T-helper 22 cell (primary cell): Measurements from ENCODE around the gene DPEP3.

Source experiments
- DNase-seq: peaks from one replicate; pipeline ENCODE4 v3.0.0-alpha.2; 2020; ENCODE audit warnings: low read depth

DPEP3 gene

DNA sequence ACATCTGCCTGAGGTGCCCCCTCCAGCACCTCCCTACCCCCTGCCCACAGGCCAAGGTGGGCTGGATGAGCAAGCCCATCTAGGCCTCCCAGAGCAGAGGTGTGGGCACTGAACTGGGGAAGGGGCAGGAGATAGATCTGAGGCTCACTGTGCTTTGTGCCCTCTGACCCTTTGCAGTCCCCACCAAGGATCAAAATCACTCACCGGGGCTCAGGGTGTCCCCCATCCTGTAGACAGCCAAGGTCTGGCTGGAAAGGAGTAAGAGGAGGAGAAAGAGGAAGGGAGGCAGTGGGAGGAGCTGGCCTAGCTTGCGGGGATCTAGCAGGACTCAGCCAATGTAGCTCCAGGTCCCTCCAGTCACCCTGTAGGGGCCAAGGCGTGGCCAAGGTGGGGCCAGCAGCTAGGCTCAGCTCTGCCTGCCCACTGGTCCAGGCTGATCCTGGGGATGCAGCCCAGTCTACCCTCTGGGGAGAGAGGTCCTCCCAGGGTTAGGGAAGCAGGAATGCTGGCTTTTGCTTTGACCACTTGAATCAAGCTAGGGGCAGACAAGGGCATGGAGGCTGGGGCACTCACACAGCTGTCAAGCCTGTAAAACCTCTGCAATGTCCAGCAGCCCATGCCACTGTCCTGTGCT lies 13.6 kb downstream of the DPEP3 start:
- no peak for DNase-seq

DNA sequence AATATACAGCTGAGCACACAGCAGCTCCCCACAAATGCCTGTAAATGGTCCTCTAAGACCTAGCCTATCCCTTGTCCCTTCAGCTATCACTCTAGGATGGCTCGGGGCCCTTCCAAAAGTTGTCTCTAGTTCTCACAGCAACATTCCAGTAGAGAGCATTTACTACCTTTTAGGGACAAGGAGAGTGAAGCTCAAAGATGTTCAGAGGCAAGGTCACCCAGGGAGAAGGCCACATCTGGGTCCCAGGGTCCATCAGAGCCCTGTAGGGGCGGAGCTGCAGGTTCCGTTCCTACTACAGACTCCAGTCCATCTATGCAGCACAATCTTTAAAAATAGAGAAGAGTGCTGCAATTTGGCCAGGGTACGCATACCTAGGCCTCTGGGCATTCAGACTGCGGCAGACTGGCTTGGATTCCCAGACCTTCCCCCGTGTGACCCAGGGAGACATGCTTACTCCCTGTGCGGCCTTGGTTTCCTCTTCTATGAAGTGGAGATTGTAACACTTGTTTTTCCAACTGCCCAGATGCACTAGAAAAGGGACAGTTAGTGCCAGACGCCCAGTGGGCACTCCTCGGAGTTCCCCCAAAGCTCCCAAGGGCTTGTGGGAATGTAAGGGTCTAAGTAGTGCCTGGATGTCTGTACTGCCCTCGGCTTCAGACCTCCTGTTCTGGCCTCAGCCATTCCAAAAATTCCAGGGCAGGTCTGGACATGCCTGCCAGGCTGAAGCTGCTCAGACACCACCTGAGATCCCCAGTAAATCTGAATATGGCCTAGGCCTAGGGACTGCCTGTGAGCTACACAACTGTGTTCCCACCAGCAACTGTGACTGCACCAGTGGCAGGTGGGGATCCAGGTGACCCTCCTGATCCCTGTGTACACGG lies 14.4 kb downstream of the DPEP3 start:
- DNase-seq: no peak

- no peak for DNase-seq
Observed at GRCh38 chr16:67964477-67965131, 15.7 kb downstream of the DPEP3 start.

- no peak for DNase-seq
Observed at GRCh38 chr16:67963662-67964321, 16.5 kb downstream of the DPEP3 start.

- DNase-seq: no peak
Observed at GRCh38 chr16:67963292-67963661, 17.0 kb downstream of the DPEP3 start.

DNA sequence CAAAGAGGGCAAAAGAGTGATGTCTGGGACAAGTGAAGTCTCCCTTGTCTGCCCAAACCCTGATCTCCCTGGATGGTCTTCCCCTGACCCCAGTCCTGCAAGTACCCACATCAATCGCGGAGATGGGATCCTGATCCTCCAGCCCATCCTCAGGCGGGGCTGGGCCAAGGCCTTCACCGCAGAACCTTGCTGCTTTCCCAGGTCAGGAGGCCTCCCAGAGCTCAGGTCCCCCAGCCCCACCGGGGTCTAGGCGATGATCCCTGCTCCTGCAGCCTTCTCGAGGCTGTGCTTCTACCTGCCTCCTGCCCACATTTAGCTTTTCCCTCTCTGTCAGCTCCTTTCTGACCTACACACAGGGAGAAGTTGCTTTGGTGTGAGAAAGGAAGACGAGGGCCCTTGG lies 18.2 kb downstream of the DPEP3 start:
- DNase-seq: no peak

DNA sequence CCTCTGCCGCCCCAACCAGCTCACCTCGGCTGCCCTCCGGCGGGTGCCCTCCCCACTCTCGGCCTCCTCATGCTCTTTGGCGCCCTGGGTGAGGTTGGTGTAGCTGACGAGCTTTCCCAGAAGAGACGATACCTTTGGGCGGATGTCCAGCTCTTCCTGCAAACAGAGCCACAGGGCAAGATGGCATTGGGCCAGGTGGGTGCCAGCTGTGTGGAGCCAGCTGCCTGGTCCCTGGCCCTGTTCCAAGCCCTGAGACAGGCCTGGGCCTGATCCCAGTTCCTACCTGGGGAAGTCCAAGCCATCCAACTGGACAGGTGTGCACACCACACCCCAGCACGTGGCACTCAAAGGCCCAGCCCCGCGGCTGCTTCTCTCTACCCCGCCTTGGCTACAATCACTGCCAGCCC lies 18.7 kb downstream of the DPEP3 start:
- DNase-seq: no peak

GRCh38 chr16:67959536-67960329 lies 20.6 kb downstream of the DPEP3 start:
- DNase-seq: no peak

DNA sequence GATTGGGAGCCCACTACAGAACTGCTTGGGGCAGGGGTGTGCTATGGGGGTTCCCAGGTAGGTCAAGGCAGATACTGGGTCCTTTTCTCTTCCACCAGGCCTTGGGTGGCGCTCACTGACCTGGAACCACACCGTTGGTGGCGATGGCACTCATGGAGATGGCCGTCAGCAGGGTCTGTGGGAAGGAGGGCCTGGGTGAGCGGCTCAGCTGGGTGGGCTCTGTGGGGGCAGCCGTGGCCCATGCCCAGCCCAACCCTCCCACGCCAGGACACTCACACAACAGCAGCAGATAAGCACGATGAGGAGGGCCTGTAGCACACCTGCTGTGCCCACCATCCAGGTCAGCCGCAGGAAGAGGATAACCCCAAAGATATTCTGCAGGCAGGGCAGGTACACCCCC lies 22.7 kb downstream of the DPEP3 start:
- DNase-seq: no peak

GRCh38 chr16:67954421-67955196 lies 25.7 kb downstream of the DPEP3 start:
- DNase-seq: no peak

DNA sequence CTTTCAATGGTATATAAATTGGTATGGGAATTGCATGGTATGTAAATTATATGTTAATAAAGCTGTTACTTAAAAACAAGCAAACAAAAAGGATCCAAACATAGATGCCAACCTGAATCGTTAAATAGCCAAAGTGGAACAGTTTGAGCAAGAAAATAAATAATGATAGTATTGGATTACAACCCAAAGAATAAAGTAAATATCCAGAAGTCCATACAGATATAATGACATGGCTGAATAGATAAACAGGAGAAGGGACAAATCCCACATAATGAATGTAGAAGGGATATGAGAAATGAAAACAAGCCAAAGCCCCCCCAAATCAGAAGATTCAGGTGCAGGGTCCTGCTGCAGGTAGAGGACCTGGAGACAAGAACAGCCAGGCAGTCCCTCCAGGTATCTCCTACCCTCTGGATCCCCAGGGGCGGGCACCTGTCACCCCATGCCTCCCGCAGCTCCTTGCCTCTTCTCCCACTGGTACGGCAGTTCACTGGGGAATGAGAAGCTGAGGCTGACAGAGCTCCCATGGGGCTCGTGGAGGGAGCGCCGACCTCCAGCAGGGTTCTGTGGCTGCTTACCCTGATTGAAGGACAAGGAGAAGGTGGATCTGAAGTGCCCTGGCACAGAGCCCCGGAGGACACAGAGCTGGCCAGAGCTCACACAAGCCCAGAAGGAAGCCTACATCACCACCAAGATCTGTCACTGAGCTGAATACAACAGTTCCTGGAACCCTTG lies 26.5 kb downstream of the DPEP3 start:
- no peak for DNase-seq

DNA sequence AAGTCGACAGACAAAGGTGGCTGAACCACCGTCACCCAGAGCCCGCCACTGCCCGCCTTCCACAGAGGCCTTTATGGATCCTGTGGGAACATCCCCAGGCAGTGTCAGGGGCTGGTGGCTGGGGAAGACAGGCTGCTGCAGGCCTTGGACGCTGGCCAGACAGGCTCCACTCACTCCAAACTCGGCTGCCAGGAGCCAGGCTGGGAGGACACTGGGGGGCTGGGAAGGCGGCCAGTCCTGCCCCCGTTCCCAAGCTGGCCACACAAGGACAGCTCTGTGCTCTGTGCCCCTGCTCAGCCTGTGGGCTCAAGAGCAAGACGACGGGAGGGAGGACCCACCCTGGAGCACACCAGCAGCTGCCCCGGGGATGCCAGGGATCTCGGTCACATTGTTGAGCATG lies 28.8 kb downstream of the DPEP3 start:
- no peak for DNase-seq

DNA sequence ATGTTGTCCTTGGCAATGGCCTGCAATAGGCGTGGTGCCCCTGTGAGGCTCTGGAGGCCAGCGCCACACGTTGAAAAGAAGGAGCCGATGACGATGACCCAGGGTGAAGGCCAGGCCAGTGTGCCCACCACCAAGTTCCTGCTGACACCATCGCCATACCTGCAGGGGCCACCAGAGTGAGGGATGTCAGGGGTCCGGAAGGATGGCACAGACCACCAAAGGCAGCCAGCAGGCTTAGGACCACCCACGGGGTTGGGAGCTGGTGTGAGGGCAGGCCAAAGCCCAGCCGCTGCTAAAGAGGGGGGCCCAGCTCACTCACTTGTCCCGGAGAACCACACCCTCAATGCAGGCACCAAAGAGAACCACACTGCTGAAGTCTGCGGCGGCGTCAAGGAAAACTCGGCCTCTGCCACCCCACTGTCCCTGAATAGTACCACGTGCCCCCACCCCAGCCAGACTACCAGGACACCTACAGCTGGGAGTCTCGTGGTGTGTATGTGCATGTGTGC lies 29.9 kb downstream of the DPEP3 start:
- no peak for DNase-seq

DNA sequence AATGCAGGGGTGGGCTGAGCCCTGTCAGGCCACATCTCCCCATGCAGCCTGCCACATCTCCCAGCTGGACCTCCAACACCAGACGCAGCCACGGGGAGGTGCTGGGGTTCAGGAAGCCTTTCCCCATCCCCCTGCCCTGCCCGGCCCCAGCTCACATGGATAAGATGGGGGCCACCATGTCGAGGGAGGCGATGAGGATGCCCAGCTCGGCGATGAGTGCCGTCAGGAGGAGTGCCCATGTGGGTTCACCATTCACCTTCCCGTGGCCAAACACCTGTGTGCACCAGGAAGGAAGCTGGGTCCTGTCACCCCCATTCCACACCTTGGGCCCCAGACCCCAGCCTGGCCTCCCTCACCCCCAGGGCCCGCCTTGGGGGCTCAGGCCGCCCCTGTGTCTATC lies 30.7 kb downstream of the DPEP3 start:
- DNase-seq: no peak

DNA sequence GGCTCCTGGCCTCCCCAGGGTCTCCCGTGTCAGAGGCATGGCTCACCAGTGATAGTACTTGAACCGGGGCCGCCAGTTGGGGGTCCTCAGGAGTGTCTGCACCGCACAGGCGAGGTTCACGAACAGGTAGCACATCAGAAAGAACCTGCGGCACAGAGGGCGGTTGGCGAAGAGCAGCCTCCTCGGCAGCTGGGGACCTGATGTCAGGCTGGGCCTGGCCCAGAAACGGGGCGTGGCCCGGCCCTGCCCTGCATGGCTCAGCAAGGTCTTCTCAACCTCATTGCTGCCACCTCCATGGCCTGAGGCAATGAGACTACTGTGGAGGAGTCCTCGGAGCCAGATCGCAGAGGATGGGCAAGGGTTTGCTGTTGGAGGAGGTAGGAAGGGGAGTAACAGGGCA lies 32.3 kb downstream of the DPEP3 start:
- DNase-seq: no peak

DNA sequence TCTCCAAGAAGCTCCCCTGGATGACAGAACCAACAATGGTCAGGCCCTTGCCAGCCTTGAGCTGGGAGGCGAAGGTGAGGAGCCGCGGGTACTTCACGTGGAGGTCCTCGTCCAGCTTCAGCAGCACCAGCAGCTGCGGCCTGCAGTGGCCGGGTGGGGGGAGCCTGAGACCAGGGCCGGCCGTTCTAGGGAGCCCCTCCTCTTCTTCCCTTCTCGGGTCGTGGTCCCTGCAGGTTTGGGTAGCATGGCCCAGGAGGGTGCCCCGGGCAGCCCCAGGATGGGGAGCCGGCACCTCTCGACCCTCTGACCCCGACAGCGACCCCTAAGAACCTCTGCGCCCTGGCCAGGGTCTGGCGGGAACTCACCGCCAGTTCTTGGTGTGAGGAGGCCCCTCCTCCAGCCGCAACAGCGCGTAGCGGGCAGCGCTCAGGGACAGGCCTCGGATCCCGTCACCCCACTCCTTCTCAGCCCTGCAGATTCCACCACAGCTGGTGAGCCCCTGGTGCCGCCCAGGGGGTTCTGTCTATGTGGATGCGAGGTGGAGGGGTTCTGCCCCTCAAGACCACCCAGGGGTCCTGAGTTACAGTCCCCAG lies 33.2 kb downstream of the DPEP3 start:
- no peak for DNase-seq

- no peak for DNase-seq
Observed at GRCh38 chr16:67946128-67946569, 34.1 kb downstream of the DPEP3 start.

DNA sequence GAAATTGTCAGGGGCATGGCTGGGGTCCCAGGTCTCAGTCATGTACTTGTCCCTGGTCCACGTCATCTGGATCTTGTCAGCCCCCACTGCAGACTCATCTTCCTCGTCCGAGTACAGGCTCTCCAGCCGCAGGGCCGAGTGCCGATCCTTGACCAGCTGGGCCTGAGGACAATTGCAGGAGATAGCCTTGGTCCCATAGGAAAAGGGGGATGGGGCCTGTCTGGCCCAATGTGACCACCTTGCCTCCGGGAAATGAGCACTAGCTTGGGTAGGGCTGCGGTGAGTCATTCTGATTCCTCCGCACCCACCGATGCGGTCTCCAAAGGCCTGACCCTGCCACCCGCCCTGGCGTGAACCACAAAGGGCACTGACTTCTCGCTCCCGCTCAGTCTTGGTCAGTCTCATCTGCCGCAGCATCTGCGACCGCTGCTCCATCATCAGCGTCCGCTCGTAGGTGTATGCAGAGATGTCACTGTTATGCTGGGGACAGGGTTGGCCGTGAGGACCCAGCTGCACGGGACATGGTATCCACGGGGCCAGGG lies 34.8 kb downstream of the DPEP3 start:
- no peak for DNase-seq

DNA sequence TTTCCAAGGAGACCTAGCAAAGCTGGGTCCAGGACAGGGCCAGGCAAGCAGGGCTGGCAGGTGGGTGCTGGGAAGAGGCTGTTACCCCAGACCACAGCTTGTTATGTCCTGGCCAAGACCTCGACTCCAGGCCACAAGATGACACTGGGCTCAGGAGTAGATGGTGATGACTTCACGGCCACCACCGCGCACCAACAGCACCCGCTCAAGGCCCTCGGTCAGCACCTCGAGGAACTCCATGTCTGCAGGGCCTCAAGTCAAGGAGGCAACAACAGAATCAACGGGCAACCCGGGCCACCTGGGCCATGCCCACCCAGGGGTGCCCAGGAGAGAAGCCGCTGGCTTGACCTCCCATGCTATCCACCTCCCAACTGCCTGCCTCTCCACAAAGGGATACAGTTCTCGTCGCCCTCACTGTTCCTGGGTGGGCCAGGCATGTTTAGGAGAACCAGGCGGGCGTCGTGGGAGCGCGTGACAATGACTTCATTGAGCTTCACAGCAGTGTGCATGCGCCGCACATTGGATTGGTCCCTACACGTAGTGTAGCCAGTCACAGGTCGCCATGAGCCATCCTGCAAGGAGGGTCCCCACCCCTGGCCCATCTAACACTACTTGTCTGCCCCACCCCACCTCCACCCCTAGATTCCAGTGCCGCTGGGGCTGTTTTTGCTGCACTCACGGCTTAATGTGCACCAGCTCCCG lies 35.5 kb downstream of the DPEP3 start:
- DNase-seq: no peak
